GM10248 (cell line): ENCODE measurements around the gene C7orf25.

Experiments
- CTCF ChIA-PET: fragments of 300-600 bp; sonication (Branson Sonifier 250); formaldehyde crosslinking; extraction: SDS; loops from one replicate; lab custom pipeline; 2021; ENCODE audit warnings: antibody characterized with exemption; lab: Yijun Ruan, JAX
- POLR2A ChIA-PET: fragments of 350-650 bp; sonication (Branson Sonifier 250); formaldehyde crosslinking; extraction: SDS; loops from one replicate; lab custom pipeline; 2020; ENCODE audit warnings: antibody characterized with exemption; lab: Yijun Ruan, JAX
- DNase-seq: peaks from one replicate; pipeline ENCODE4 v3.0.0; 2012; ENCODE audit errors: extremely low spot score
- TF ChIP-seq, protein P1 (sequence below): IDR thresholded peaks from 2 replicates; pipeline ENCODE4 v1.5.1; 2012; ENCODE audit warnings: mild to moderate bottlenecking, low read depth; ENCODE audit errors: extremely low read depth, missing control alignments, control extremely low read depth

Gene C7orf25

DNA sequence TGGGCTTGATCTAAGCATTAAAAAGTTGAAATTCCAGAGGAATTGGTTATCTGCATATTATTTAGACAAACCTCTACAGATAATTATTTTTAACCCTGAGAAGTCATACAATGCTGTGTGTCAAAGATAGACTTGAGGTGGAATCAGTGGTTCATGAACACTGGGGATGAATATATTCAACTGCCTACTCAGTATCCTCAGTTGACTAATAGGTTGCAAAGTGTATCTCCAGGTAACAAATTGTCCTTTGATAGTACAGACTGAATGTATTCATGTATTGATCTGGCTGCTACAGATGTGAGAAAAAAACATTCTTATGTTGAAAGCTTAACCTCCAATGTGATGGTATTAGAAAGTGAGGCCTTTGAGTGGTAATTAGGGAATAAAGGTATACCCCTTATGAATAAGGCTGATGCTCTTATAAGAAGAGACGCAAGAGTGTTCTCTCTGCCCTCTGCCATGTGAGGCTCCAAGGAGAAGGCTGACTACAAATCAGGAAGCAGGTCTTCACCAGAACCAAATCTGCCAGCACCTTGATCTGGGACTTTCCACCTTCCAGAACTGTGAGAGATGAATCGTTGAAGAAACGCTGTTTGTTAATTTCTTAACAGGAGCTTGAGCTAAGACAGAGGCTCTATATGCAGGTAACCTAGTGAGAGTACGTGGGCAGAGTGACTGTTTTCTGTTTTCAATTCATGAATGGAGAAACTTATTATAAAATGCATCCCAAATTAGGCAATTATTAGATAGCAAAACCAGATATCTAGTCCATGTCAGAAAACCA is 27.8 kb upstream of the C7orf25 start:
- TF ChIP-seq, protein P1, sequence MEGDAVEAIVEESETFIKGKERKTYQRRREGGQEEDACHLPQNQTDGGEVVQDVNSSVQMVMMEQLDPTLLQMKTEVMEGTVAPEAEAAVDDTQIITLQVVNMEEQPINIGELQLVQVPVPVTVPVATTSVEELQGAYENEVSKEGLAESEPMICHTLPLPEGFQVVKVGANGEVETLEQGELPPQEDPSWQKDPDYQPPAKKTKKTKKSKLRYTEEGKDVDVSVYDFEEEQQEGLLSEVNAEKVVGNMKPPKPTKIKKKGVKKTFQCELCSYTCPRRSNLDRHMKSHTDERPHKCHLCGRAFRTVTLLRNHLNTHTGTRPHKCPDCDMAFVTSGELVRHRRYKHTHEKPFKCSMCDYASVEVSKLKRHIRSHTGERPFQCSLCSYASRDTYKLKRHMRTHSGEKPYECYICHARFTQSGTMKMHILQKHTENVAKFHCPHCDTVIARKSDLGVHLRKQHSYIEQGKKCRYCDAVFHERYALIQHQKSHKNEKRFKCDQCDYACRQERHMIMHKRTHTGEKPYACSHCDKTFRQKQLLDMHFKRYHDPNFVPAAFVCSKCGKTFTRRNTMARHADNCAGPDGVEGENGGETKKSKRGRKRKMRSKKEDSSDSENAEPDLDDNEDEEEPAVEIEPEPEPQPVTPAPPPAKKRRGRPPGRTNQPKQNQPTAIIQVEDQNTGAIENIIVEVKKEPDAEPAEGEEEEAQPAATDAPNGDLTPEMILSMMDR: no peak
- ChIA-PET POLR2A (no interaction called here), CTCF (interaction anchor here (0.7 to 6.8 kb wide), 9 partner anchors 8 to 500 kb away, joined by 4 to 111 read pairs (median 16); partner anchors contain the start of genes MRPL32 and PSMA2)
- no peak for DNase-seq

DNA sequence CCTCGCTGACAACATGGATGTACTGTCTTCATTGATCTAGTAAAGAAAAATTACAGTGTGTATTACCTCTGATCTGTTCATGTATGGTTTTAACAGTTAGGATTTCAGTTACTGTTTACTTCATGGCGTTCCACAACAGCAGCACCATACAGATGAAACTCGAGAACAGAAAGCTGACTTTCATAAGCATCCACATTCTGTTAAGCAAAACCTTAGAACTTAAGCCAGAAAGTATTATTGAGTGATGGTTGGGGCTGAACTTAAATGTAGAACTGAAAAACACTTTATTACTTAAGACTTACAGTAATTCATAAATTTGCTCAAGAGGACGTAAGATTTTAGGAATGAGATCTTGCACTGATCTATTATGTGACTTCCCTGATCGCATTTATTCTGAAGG is 24.0 kb upstream of the C7orf25 start:
- POLR2A ChIA-PET: no interaction called here
- TF ChIP-seq, protein P1: no peak
- DNase-seq: no peak
- CTCF ChIA-PET: interaction anchor here (1.0 to 2.2 kb wide), 12 partner anchors 10 to 647 kb away, joined by 3 to 13 read pairs (median 6); partner anchors contain the start of gene STK17A

DNA sequence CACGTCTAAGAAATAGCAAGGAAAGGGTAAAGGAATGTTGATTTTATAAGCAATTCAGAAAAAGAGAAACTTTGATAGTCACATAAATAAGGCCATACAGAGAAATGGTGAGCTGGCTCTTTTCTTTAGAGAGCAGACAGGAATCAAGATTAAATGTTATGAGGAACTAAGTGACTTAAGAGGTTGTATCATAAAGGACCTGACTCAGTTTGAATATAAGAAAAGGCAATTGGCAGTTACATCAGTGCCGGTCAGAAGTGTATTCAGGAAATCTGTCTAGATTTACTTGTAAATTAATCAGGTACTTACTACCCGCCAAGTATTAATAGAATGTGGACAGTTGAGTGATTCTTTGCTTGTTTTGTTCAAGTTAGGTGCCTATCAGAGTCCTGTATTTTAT is 22.4 kb upstream of the C7orf25 start:
- ChIA-PET CTCF (interaction anchor here (1.3 to 2.2 kb wide), 7 partner anchors 10 to 991 kb away, joined by 3 to 13 read pairs (median 6); no protein-coding TSS in a partner anchor), POLR2A (no interaction called here)
- DNase-seq: no peak
- TF ChIP-seq, protein P1: no peak

DNA sequence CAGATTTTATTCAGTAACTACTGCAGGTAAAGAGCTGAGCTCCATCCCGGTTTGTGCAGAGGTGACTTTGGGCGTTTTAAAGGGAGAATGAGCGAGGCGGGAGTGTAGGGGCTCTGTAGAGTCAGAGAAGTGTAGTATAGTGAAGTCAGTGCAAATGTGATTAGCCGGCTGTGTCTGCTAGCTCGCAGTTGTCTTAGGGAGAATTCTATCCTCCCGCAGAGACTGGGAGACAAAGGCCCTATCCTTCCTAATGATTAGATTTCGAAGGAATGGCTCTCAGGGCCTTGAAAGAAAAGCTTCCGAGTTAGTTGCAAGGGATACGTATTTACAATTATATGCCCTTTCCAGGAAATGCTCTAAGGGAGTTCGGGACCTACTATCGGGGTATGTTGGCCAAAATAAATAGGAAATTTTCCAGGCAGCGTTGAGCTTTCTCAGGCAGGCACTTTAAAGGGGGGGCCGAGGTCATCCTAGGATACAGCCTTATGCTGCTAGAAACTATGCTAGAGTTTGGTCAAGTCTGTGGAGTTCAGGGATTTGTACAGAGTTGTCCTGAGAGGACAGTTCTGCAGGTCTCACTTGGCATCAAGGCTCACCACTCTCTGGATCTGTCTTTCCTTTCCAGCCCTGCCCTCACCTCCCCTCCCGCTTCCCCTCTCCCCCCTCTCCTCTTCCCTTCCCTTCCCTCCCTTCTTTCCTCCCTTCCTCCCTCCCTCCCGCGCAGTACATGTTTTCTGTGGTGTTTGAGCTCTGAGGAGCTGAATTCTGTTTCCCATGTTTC is 21.1 kb upstream of the C7orf25 start:
- ChIA-PET POLR2A (interaction anchor here (0.9 kb wide), 1 partner anchor 650 kb away, joined by 9 read pairs; the partner anchor contains the start of gene STK17A), CTCF (interaction anchor here (1.1 to 10.1 kb wide), 10 partner anchors 8 to 992 kb away, joined by 3 to 111 read pairs (median 4); partner anchors contain the start of gene STK17A)
- TF ChIP-seq, protein P1: no peak
- no peak for DNase-seq

DNA sequence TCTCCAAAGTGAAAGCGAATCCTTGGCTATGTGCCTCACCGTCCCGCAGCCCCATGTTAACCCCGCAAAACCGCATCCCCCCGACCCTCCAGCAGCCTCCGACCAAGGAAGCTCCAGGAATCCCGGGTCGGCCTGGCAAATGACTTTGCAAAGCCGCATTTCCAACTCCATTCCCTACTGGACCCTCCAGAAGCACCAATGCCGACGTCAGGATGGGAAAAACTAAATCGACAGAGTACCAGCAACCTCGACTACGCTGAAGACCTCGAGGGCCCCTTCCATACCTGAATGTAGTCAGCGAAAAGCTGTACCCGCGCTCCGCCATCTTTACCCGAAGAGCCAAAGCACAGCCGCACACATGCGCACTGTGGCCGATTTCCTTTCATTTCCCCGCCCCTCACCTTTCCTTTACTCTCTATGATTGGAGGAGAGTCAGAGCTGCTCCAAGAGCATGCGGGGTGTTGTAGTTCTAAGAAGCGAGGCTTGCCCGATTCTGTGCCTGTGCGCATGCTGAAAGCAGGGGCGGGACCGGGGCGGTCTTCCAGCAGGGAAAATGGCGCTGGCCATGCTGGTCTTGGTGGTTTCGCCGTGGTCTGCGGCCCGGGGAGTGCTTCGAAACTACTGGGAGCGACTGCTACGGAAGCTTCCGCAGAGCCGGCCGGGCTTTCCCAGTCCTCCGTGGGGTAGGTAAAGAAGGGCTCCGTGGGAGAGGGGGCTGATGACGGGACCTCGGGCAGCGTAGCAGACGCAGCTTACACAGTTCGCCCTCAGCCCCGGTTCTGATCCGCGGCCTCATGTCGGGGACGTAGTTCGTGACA is 20.2 kb upstream of the C7orf25 start, which contains the start of the genes MRPL32 and PSMA2:
MRPL32 (plus strand) TSS at position 543 of the 818 bp plus-strand sequence; CDS start at position 554, 11 bp downstream.
PSMA2 (minus strand) TSS at position 341 of the 818 bp plus-strand sequence; CDS start at position 325, 16 bp downstream.
- peak; percentile 95 for DNase-seq
- ChIA-PET POLR2A (interaction anchor here (0.9 kb wide), 1 partner anchor 651 kb away, joined by 9 read pairs; the partner anchor contains the start of gene STK17A), CTCF (interaction anchor here (1.2 to 10.1 kb wide), 9 partner anchors 8 to 991 kb away, joined by 3 to 111 read pairs (median 4); partner anchors contain the start of gene STK17A)
- TF ChIP-seq, protein P1: no peak
